GM12801 (cell line): ENCODE results near the gene PTX4.

Source experiments
- CTCF ChIP-seq: IDR thresholded peaks from one replicate; pipeline ENCODE4 v1.5.1; 2011; ENCODE audit warnings: control low read depth; ENCODE audit not compliant: insufficient read length; ENCODE audit errors: extremely low read depth

The PTX4 gene, protein sequence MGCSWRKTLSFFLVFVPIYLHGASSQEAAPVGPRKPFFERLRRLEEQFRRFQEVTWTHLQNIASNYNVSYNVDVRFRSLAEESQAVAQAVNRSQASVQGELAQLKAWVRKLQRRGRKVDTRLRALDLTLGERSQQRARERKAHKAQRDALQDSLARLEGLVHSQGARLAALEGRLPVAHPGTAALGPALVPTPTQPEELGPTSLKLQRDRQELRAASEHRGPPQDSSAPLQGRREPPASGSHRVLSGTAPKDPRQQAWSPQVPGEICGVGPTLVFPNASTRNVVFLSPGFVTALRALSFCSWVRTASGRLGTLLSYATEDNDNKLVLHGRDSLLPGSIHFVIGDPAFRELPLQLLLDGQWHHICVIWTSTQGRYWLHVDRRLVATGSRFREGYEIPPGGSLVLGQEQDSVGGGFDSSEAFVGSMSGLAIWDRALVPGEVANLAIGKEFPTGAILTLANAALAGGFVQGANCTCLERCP

DNA sequence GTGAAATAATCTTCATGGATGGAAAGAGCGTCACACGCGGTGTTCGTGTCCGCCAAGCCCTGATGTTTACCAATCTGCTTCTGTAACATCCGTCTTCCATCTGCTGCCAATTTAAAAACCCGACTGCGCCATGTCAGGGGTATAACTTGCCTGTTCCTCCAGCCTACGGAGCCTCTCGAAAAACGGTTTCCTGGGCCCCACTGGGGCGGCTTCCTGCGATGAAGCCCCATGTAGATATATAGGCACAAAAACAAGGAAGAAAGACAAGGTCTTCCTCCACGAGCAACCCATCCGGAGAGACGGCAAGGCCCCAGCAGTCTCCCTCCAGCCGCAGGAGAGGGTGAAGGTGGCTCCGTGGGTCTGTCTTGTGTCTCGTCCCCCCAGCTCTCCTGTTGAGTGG, at the start of gene PTX4:
PTX4 (minus strand) TSS at position 326 of the 400 bp plus-strand sequence; CDS start at position 291, 35 bp downstream.
- TF ChIP-seq CTCF, result no peak

GRCh38 chr16:1537763-1538289, 49.1 kb upstream of the PTX4 start:
- TF ChIP-seq CTCF, result no peak

DNA sequence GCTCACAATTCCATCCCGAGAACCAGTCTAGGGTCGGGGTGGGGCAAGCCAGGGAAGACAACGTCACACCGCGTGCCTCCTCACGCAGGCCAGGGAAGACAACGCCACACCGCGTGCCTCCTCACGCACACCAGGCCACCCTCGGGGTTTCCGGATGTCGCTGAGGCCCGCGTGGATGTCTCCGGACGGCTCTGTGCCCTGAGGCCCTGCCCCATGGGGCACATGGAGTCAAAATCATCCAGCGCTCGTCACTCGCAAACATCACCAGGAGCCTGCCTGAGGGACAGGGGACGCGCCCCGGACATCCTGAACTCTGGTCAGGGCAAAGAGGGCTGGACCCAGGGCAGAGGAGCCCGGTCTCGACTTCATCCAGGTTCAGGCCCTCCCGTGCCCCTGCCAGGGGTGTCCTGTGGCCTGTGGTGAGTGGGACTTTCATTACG, 48.4 kb upstream of the PTX4 start:
- no peak for TF ChIP-seq CTCF

DNA sequence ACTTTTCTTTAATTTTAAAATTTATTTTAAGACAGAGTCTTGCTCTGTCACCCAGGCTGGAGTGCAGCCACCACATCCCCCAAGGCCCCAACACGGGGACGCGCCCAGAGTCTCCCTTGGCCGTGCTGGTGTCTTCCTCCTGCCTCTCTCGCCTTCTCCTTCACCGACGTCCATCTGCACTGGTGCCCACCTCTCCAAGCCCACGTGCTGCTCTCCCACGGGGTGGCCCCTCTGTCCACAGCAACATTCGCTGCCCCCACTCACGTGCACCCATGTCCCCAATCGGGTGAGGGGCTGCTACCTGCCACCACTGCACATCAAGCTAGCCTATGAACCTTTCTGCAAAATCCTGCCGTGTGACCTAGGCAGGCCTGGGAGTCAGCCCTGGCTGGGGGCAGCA, 47.9 kb upstream of the PTX4 start:
- no peak for TF ChIP-seq CTCF

- TF ChIP-seq CTCF, result no peak
Measured at GRCh38 chr16:1535391-1536291, 46.9 kb upstream of the PTX4 start.

GRCh38 chr16:1534021-1535020, 45.6 kb upstream of the PTX4 start:
- TF ChIP-seq CTCF, result no peak
